MM.1S (cell line): ENCODE data around the gene TDRD1.

ENCODE experiments used
- DNase-seq: peaks from one replicate; pipeline ENCODE4 v3.0.0-alpha.2; 2015
- H2AFZ ChIP-seq: fragments of 300-600 bp; sonication (generic); 2 replicates; pipeline ENCODE4 v1.6.0; 2016; ENCODE audit warnings: antibody characterized with exemption, low read length
- H3F3A ChIP-seq: fragments of 300-600 bp; sonication (generic); 2 replicates; pipeline ENCODE4 v1.6.1; 2016; ENCODE audit warnings: mild to moderate bottlenecking, antibody characterized with exemption, low read length, moderate library complexity, mixed read lengths; ENCODE audit not compliant: insufficient read depth
- H3K27ac ChIP-seq: fragments of 300-600 bp; sonication (generic); 2 replicates; pipeline ENCODE4 v1.5.1; 2016; ENCODE audit warnings: mild to moderate bottlenecking, low read length
- H3K27me3 ChIP-seq: fragments of 300-600 bp; sonication (generic); replicated peaks from 2 replicates; pipeline ENCODE4 v1.6.0; 2016; ENCODE audit warnings: low read length; ENCODE audit not compliant: insufficient read depth
- H3K36me3 ChIP-seq: fragments of 300-600 bp; sonication (generic); replicated peaks from 2 replicates; pipeline ENCODE4 v1.6.1; 2016; ENCODE audit warnings: mild to moderate bottlenecking, low read length, mixed read lengths; ENCODE audit not compliant: insufficient read depth
- H3K4me1 ChIP-seq: fragments of 300-600 bp; sonication (generic); 2 replicates; pipeline ENCODE4 v1.6.1; 2016; ENCODE audit warnings: low read length, mixed read lengths
- H3K4me2 ChIP-seq: fragments of 300-600 bp; sonication (generic); 2 replicates; pipeline ENCODE4 v1.6.0; 2016; ENCODE audit warnings: low read depth, low read length
- H3K4me3 ChIP-seq: fragments of 300-600 bp; sonication (generic); 2 replicates; pipeline ENCODE4 v1.5.1; 2016; ENCODE audit warnings: low read length, mixed read lengths
- H3K79me2 ChIP-seq: fragments of 300-600 bp; sonication (generic); 2 replicates; pipeline ENCODE4 v1.6.1; 2016; ENCODE audit warnings: mixed run types, low read length, mixed read lengths
- H3K9ac ChIP-seq: fragments of 300-600 bp; sonication (generic); 2 replicates; pipeline ENCODE4 v1.6.1; 2016; ENCODE audit warnings: low read length, mixed read lengths
- H3K9me2 ChIP-seq: fragments of 300-600 bp; sonication (generic); replicated peaks from 2 replicates; pipeline ENCODE4 v1.6.1; 2016; ENCODE audit warnings: mild to moderate bottlenecking, low read length, mixed read lengths; ENCODE audit not compliant: insufficient read depth
- H3K9me3 ChIP-seq: fragments of 300-600 bp; sonication (generic); replicated peaks from 2 replicates; pipeline ENCODE4 v1.6.1; 2016; ENCODE audit warnings: mild to moderate bottlenecking, low read length, mixed read lengths; ENCODE audit not compliant: insufficient read depth
- H4K20me1 ChIP-seq: fragments of 300-600 bp; sonication (generic); 2 replicates; pipeline ENCODE4 v1.6.1; 2016; ENCODE audit warnings: mild to moderate bottlenecking, low read length, moderate library complexity, mixed read lengths; ENCODE audit not compliant: insufficient read depth
- CTCF ChIP-seq: fragments of 300-600 bp; sonication (generic); IDR thresholded peaks from 2 replicates; pipeline ENCODE4 v1.5.1; 2016; ENCODE audit warnings: antibody characterized with exemption, low read length, mixed read lengths
- EZH2 ChIP-seq: fragments of 300-600 bp; sonication (generic); optimal IDR thresholded peaks from 2 replicates; pipeline ENCODE3; 2017; ENCODE audit warnings: low read depth, mild to moderate bottlenecking, antibody characterized with exemption, low read length, mixed read lengths
- EZH2phosphoT487 ChIP-seq: fragments of 300-600 bp; sonication (generic); IDR thresholded peaks from 2 replicates; pipeline ENCODE4 v1.6.1; 2018; ENCODE audit warnings: antibody characterized with exemption, low read length

The TDRD1 gene

GRCh38 chr10:114208351-114208750 is 29.2 kb downstream of the TDRD1 start:
- Histone ChIP-seq H3K4me2 (no peak overlapping the region), H3K9me3 (no peaks in the 10 kb centered on the region), H3K36me3 (no peaks in the 10 kb centered on the region), H3K4me3 (no peak overlapping the region), H3K79me2 (no peaks in the 10 kb centered on the region), H3K9me2 (no peaks in the 10 kb centered on the region), H3K4me1 (no peaks in the 10 kb centered on the region), H4K20me1 (no peaks in the 10 kb centered on the region), H3K27me3 (no peaks in the 10 kb centered on the region), H3K27ac (no peak overlapping the region), H3K9ac (no peak overlapping the region), H2AFZ (no peak overlapping the region), H3F3A (no peaks in the 10 kb centered on the region)
- TF ChIP-seq EZH2 (no peak), EZH2phosphoT487 (no peak), CTCF (no peak)
- DNase-seq = no peak

DNA sequence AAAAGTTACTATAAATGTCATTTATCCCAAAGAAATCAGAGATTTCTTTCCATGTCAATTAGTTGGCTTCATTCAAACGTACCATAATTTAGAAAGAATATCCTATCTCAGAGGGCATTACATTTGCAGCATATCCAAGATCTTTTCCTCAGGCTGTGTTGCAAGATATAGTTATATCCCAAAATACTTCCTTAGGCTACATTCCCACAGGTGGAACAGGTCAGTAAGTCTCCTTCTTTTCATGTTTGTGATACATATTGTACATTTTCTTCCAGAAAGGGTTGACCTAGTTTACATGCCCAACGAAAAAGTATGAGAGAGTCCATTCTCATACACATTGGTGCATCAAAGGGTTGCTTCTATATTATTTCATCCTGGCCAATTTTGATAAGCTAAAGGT is 33.0 kb downstream of the TDRD1 start:
- Histone ChIP-seq H3K4me3 (no peak overlapping the region), H3K36me3 (no peaks in the 10 kb centered on the region), H3K27ac (no peak overlapping the region), H3K9me3 (no peaks in the 10 kb centered on the region), H3K27me3 (no peaks in the 10 kb centered on the region), H3F3A (no peaks in the 10 kb centered on the region), H4K20me1 (no peaks in the 10 kb centered on the region), H2AFZ (no peak overlapping the region), H3K9ac (no peak overlapping the region), H3K9me2 (no peaks in the 10 kb centered on the region), H3K79me2 (no peaks in the 10 kb centered on the region), H3K4me2 (no peak overlapping the region), H3K4me1 (no peaks in the 10 kb centered on the region)
- no peak for DNase-seq
- TF ChIP-seq CTCF = no peak
- TF ChIP-seq EZH2 = no peak
- TF ChIP-seq EZH2phosphoT487 = no peak

DNA sequence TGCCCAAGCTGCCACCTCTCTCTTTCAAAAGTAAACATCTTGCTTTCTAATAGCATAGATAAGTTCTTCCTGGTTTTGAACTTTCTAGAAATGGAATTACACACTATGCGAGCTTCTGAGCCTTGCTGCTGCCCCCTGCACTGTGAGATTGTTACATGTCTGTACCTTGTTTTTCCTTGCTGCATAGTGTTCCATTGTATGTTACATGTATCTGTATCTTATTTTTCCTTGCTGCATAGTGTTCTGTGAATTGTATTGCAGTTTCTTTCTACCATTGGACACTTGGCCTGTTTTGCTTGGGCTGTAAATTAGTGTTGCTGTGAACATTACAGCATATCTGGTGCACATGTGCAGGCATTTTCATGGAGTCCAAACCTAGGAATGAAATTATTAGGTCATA is 35.9 kb downstream of the TDRD1 start:
- Histone ChIP-seq H3K36me3 (no peaks in the 10 kb centered on the region), H3K4me3 (no peak overlapping the region), H3K79me2 (no peaks in the 10 kb centered on the region), H3K9me2 (no peaks in the 10 kb centered on the region), H3F3A (peaks cover 3% of the 10 kb centered on the region; the same call in 1 of the 2 replicates), H3K9ac (no peak overlapping the region), H3K27ac (no peak overlapping the region), H3K4me1 (peaks cover 3% of the 10 kb centered on the region), H2AFZ (no peak overlapping the region), H3K4me2 (no peak overlapping the region), H4K20me1 (no peaks in the 10 kb centered on the region), H3K9me3 (no peaks in the 10 kb centered on the region), H3K27me3 (no peaks in the 10 kb centered on the region)
- no peak for DNase-seq
- TF ChIP-seq EZH2 (no peak), EZH2phosphoT487 (no peak), CTCF (no peak)
